SK-N-SH (cell line): ENCODE results near the gene DAB1. TPM values are rescaled to one million over a fixed set of nuclear protein-coding genes. Genes with fewer than 3 reads are reported as not detected.

Experiments used
- CTCF ChIA-PET: fragments of 300-600, 350-600 bp; formaldehyde crosslinking; extraction: SDS; loops from one replicate; lab custom pipeline; 2021; lab: Yijun Ruan, JAX
- POLR2A ChIA-PET: fragments of 350-600 bp; sonication (Branson Sonifier 250); formaldehyde crosslinking; extraction: SDS; loops from one replicate; lab custom pipeline; 2020; ENCODE audit warnings: antibody characterized with exemption, inconsistent platforms; lab: Yijun Ruan, JAX
- DNase-seq: peaks from one replicate; pipeline ENCODE4 v3.0.0; 2012
- H2AFZ ChIP-seq: fragments of 200-600 bp; sonication (generic); 2 replicates; pipeline ENCODE4 v1.8.1; 2016; ENCODE audit warnings: antibody characterized with exemption, mild to moderate bottlenecking, low read depth
- H3F3A ChIP-seq: fragments of 200-600 bp; sonication (generic); replicated peaks from 2 replicates; pipeline ENCODE3; 2016; ENCODE audit warnings: antibody characterized with exemption, mild to moderate bottlenecking; ENCODE audit not compliant: insufficient read depth
- H3K27ac ChIP-seq, 2 experiments: fragments of 200-500 bp in 1 of 2; fragments of 200-600 bp in 1 of 2; sonication (Bioruptor generic) in 1 of 2; sonication (generic), shearing (Covaris generic) in 1 of 2; 2 replicates each; pipeline versions ENCODE4 v1.5.1 to v1.6.1; 2014 to 2016; ENCODE audit warnings: low read depth in 2 of 2, inconsistent platforms in 1 of 2, low read length in 1 of 2, mild to moderate bottlenecking in 1 of 2, mixed read lengths in 1 of 2
- H3K27me3 ChIP-seq: fragments of 200-600 bp; sonication (generic), shearing (Covaris generic); 2 replicates; pipeline ENCODE4 v1.6.1; 2016; ENCODE audit warnings: mixed run types; ENCODE audit not compliant: insufficient read depth
- H3K36me3 ChIP-seq, 2 experiments: fragments of 200-500 bp in 1 of 2; fragments of 200-600 bp in 1 of 2; sonication (Bioruptor generic) in 1 of 2; sonication (generic) in 1 of 2; replicated peaks in 1 of 2; 2 replicates each; pipeline versions ENCODE3 to v1.5.1; 2014 to 2016; ENCODE audit warnings: low read length in 1 of 2, mild to moderate bottlenecking in 1 of 2; ENCODE audit not compliant: insufficient read depth in 2 of 2, control insufficient read depth in 1 of 2
- H3K4me1 ChIP-seq, 2 experiments: fragments of 200-500 bp in 1 of 2; fragments of 200-600 bp in 1 of 2; sonication (Bioruptor generic) in 1 of 2; sonication (generic), shearing (Covaris generic) in 1 of 2; 2 replicates each; pipeline versions ENCODE4 v1.5.1 to v1.6.1; 2014 to 2016; ENCODE audit warnings: low read depth in 1 of 2, low read length in 1 of 2, mixed run types in 1 of 2; ENCODE audit not compliant: insufficient read depth in 2 of 2, control insufficient read depth in 1 of 2
- H3K4me2 ChIP-seq: fragments of 200-600 bp; sonication (generic), shearing (Covaris generic); 2 replicates; pipeline ENCODE4 v1.6.1; 2017; ENCODE audit warnings: mixed run types
- H3K4me3 ChIP-seq, 2 experiments: fragments of 200-500 bp in 1 of 2; fragments of 200-600 bp in 1 of 2; sonication (Bioruptor generic) in 1 of 2; sonication (generic), shearing (Covaris generic) in 1 of 2; 2 replicates each; pipeline versions ENCODE4 v1.5.1 to v1.8.1; 2014 to 2016; ENCODE audit warnings: low read depth in 2 of 2, inconsistent platforms in 1 of 2, low read length in 1 of 2, mild to moderate bottlenecking in 1 of 2, mixed read lengths in 1 of 2, moderate library complexity in 1 of 2
- H3K79me2 ChIP-seq: fragments of 200-600 bp; sonication (generic); 2 replicates; pipeline ENCODE4 v1.8.1; 2017; ENCODE audit warnings: mild to moderate bottlenecking; ENCODE audit not compliant: insufficient read depth
- H3K9ac ChIP-seq: fragments of 200-600 bp; sonication (generic); 2 replicates; pipeline ENCODE4 v1.6.1; 2017; ENCODE audit warnings: mixed run types
- H3K9me2 ChIP-seq: fragments of 200-600 bp; sonication (generic); 2 replicates; pipeline ENCODE4 v1.6.1; 2017; ENCODE audit warnings: mixed run types
- H3K9me3 ChIP-seq: fragments of 200-600 bp; sonication (generic); 2 replicates; pipeline ENCODE4 v1.6.1; 2017; ENCODE audit warnings: mixed run types, mild to moderate bottlenecking, moderate library complexity
- H4K20me1 ChIP-seq: fragments of 200-600 bp; sonication (generic); 2 replicates; pipeline ENCODE4 v1.6.1; 2017; ENCODE audit warnings: mild to moderate bottlenecking, mixed run types; ENCODE audit not compliant: insufficient read depth
- CTCF ChIP-seq: fragments of 200-600 bp; sonication (generic); IDR thresholded peaks from 2 replicates; pipeline ENCODE4 v1.6.1; 2017; ENCODE audit warnings: antibody characterized with exemption, mild to moderate bottlenecking, moderate library complexity
- FOXM1 ChIP-seq: IDR thresholded peaks from 2 replicates; pipeline ENCODE4 v1.4.0; 2012; ENCODE audit warnings: low read depth, mild to moderate bottlenecking
- GATA2 ChIP-seq: sonication (generic); formaldehyde crosslinking; IDR thresholded peaks from 2 replicates; pipeline ENCODE4 v1.5.0; 2020; ENCODE audit warnings: mild to moderate bottlenecking, missing genetic modification reagents
- IRF3 ChIP-seq: fragments of 150-350 bp; IDR thresholded peaks from 2 replicates; pipeline ENCODE4 v1.6.1; 2016; ENCODE audit warnings: mild to moderate bottlenecking, low read depth, low read length
- RFX5 ChIP-seq: IDR thresholded peaks from 2 replicates; pipeline ENCODE4 v1.6.1; 2012; ENCODE audit warnings: mild to moderate bottlenecking, improper control_type of control experiment, low read length
- RXRA ChIP-seq: IDR thresholded peaks from 2 replicates; pipeline ENCODE4 v1.4.0; 2012; ENCODE audit warnings: low read depth, mild to moderate bottlenecking, borderline replicate concordance
- TCF12 ChIP-seq: IDR thresholded peaks from 2 replicates; pipeline ENCODE4 v1.4.0; 2012
- ZBTB33 ChIP-seq: IDR thresholded peaks from 2 replicates; pipeline ENCODE4 v1.4.0; 2012; ENCODE audit warnings: low read depth, borderline replicate concordance
- WGBS: methylation state at CpG from one replicate; pipeline ENCODE4 v1.1.6; 2017; ENCODE audit warnings: low lambda C conversion rate; 5-methylcytosine and 5-hydroxymethylcytosine counted together
- polyA plus RNA-seq, 3 experiments: library from polyadenylated mRNA; depleted of rRNA; stranded (reverse); fragments of >200 nt; gene quantifications; 2 replicates each; pipeline ENCODE4 v1.2.3, GENCODE V29; 2012
- TF ChIP-seq, protein P1 (sequence below): IDR thresholded peaks from 2 replicates; pipeline ENCODE4; 2012
- TF ChIP-seq, protein P2 (sequence below): IDR thresholded peaks from 2 replicates; pipeline ENCODE4 v1.4.0; 2012; ENCODE audit warnings: low read depth
- TF ChIP-seq, protein P3 (sequence below): fragments of 150-350 bp; IDR thresholded peaks from 2 replicates; pipeline ENCODE4 v1.6.1; 2017; ENCODE audit warnings: antibody characterized with exemption, low read length, low read depth, borderline replicate concordance

Gene DAB1
- polyA plus RNA-seq, 1 of the 3 experiments (the other 2 are of a cell fraction), result 2.9 TPM

GRCh38 chr1:57124768-57125446, 299.0 kb downstream of the DAB1 start:
- Histone ChIP-seq H2AFZ (peak overlapping the region; percentile 50), H3K4me3 (no peak overlapping the region), H3K4me2 (no peak overlapping the region), H3K79me2 (no peaks in the 10 kb centered on the region), H3K27me3 (no peaks in the 10 kb centered on the region), H3K9me2 (no peaks in the 10 kb centered on the region), H3F3A (no peaks in the 10 kb centered on the region), H3K9me3 (no peaks in the 10 kb centered on the region), H3K36me3 (no peaks in the 10 kb centered on the region), H4K20me1 (no peaks in the 10 kb centered on the region), H3K4me1 (0 out of 4 replicates have a peak, but pooled peaks cover 0 to 3% of the 10 kb centered on the region in 2 experiments), H3K27ac (peak overlapping the region in 1 of 2 experiments; percentile 43; a peak in 1 of 4 replicates), H3K9ac (no peak overlapping the region)
- ChIA-PET POLR2A (no interaction called here), CTCF (no interaction called here)
- no peak for DNase-seq
- WGBS, result 60% methylated on average over 5 of the region's 5 CpGs
- peak; percentile 45; the same call in 1 of the 2 replicates for TF ChIP-seq CTCF
- no peak for TF ChIP-seq IRF3
- TF ChIP-seq, protein P1, sequence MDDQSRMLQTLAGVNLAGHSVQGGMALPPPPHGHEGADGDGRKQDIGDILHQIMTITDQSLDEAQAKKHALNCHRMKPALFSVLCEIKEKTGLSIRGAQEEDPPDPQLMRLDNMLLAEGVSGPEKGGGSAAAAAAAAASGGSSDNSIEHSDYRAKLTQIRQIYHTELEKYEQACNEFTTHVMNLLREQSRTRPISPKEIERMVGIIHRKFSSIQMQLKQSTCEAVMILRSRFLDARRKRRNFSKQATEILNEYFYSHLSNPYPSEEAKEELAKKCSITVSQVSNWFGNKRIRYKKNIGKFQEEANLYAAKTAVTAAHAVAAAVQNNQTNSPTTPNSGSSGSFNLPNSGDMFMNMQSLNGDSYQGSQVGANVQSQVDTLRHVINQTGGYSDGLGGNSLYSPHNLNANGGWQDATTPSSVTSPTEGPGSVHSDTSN, result peak; percentile 56; the same call in 1 of the 2 replicates
- TF ChIP-seq, protein P2, sequence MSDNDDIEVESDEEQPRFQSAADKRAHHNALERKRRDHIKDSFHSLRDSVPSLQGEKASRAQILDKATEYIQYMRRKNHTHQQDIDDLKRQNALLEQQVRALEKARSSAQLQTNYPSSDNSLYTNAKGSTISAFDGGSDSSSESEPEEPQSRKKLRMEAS, result no peak
- TF ChIP-seq, protein P3, sequence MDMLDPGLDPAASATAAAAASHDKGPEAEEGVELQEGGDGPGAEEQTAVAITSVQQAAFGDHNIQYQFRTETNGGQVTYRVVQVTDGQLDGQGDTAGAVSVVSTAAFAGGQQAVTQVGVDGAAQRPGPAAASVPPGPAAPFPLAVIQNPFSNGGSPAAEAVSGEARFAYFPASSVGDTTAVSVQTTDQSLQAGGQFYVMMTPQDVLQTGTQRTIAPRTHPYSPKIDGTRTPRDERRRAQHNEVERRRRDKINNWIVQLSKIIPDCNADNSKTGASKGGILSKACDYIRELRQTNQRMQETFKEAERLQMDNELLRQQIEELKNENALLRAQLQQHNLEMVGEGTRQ, result no peak
- TF ChIP-seq GATA2 (CRISPR knock-in tag), result no peak
- no peak for TF ChIP-seq ZBTB33
- TF ChIP-seq FOXM1, result no peak
- no peak for TF ChIP-seq RXRA
- peak; percentile 30; the same call in 1 of the 2 replicates for TF ChIP-seq TCF12
- TF ChIP-seq RFX5, result no peak
